GM12801 (cell line): ENCODE measurements around the gene TCEA3.

Experiments
- CTCF ChIP-seq: IDR thresholded peaks from one replicate; pipeline ENCODE4 v1.5.1; 2011; ENCODE audit warnings: control low read depth; ENCODE audit not compliant: insufficient read length; ENCODE audit errors: extremely low read depth

The TCEA3 gene

GRCh38 chr1:23344111-23344986 is 80.2 kb downstream of the TCEA3 start, which contains the start of gene HNRNPR:
Gene HNRNPR (minus strand): TSS chr1:23344284. CDS start chr1:23341008, 3,276 bp downstream.
- TF ChIP-seq CTCF: no peak

GRCh38 chr1:23343221-23344110 is 81.1 kb downstream of the TCEA3 start:
- TF ChIP-seq CTCF: no peak

- no peak for TF ChIP-seq CTCF
These were observed 82.4 kb downstream of the TCEA3 start for GRCh38 chr1:23341931-23342692.

GRCh38 chr1:23339632-23340031 is 84.9 kb downstream of the TCEA3 start:
- TF ChIP-seq CTCF: no peak

- no peak for TF ChIP-seq CTCF
These were observed 86.7 kb downstream of the TCEA3 start for GRCh38 chr1:23337869-23338268.

GRCh38 chr1:23331713-23332112 is 92.8 kb downstream of the TCEA3 start:
- no peak for TF ChIP-seq CTCF
